Smooth muscle cell (in vitro differentiated cells): ENCODE data around the gene ITGB1. TPM values are rescaled to one million over a fixed set of nuclear protein-coding genes. Genes with fewer than 3 reads are reported as not detected.

Source experiments
- DNase-seq: peaks from one replicate; lab custom pipeline; 2025; ENCODE audit not compliant: unreplicated experiment; lab: John Stamatoyannopoulos, UW
- H2AFZ ChIP-seq: fragments of 200-600 bp; sonication (generic); 2 replicates; pipeline ENCODE4 v1.6.0; 2016; ENCODE audit warnings: antibody characterized with exemption, low read depth, mild to moderate bottlenecking
- H3F3A ChIP-seq: fragments of 200-600 bp; sonication (generic); 2 replicates; pipeline ENCODE4 v1.6.0; 2017; ENCODE audit warnings: antibody characterized with exemption, low read depth
- H3K27ac ChIP-seq: fragments of 200-600 bp; sonication (generic); 2 replicates; pipeline ENCODE4 v1.5.1; 2016; ENCODE audit warnings: low read depth, mild to moderate bottlenecking
- H3K27me3 ChIP-seq: fragments of 200-600 bp; sonication (generic); 2 replicates; pipeline ENCODE4 v1.6.1; 2016; ENCODE audit warnings: low read depth, mild to moderate bottlenecking
- H3K36me3 ChIP-seq: fragments of 200-600 bp; sonication (generic); 2 replicates; pipeline ENCODE4 v1.5.1; 2016; ENCODE audit warnings: low read depth
- H3K4me1 ChIP-seq: fragments of 200-600 bp; sonication (generic); 2 replicates; pipeline ENCODE4 v1.5.1; 2016; ENCODE audit warnings: low read depth
- H3K4me2 ChIP-seq: fragments of 200-600 bp; sonication (generic); 2 replicates; pipeline ENCODE4 v1.6.0; 2016; ENCODE audit warnings: mild to moderate bottlenecking
- H3K4me3 ChIP-seq: fragments of 200-600 bp; sonication (generic); 2 replicates; pipeline ENCODE4 v1.5.1; 2016; ENCODE audit warnings: mild to moderate bottlenecking
- H3K79me2 ChIP-seq: fragments of 200-600 bp; sonication (generic); 2 replicates; pipeline ENCODE4 v1.6.0; 2016; ENCODE audit warnings: low read depth, mild to moderate bottlenecking
- H3K9ac ChIP-seq: fragments of 200-600 bp; sonication (generic); 2 replicates; pipeline ENCODE4 v1.6.0; 2016; ENCODE audit warnings: low read depth
- H3K9me3 ChIP-seq: fragments of 200-600 bp; sonication (generic); replicated peaks from 2 replicates; pipeline ENCODE4 v1.5.1; 2016; ENCODE audit warnings: low read depth
- H4K20me1 ChIP-seq: fragments of 200-600 bp; sonication (generic); 2 replicates; pipeline ENCODE4 v1.6.0; 2016; ENCODE audit warnings: low read depth
- WGBS: methylation state at CpG from one replicate; pipeline ENCODE4 v1.1.7; 2016; ENCODE audit warnings: low lambda C conversion rate; 5-methylcytosine and 5-hydroxymethylcytosine counted together
- polyA plus RNA-seq: library from polyadenylated mRNA; unstranded; fragments of >200 nt; fragmentation: Nextera tagmentation; extraction: Ambion mirVana; gene quantifications from 2 replicates; pipeline ENCODE4 v1.2.1, GENCODE V29; 2016
- total RNA-seq: library from RNA; depleted of rRNA; stranded (reverse); fragments of >200 nt; gene quantifications from 2 replicates; pipeline ENCODE4 v1.2.3, GENCODE V29; 2014
- TF ChIP-seq, protein P1 (sequence below): fragments of 200-600 bp; sonication (generic); IDR thresholded peaks from 2 replicates; pipeline ENCODE4 v1.5.1; 2017; ENCODE audit warnings: borderline replicate concordance, mild to moderate bottlenecking, antibody characterized with exemption; ENCODE audit not compliant: insufficient read depth, poor library complexity, severe bottlenecking

The ITGB1 gene
- total and polyA plus RNA-seq, 2 experiments from 2014 or later, result 859 to 2,267 TPM

- no peaks in the 10 kb centered on the region for H3K27me3 ChIP-seq
- DNase-seq, result no peak
Measured at GRCh38 chr10:32959006-32959920, 1.2 kb upstream of the ITGB1 start.

GRCh38 chr10:32957341-32958084 is 517 bp downstream of the ITGB1 start:
- Histone ChIP-seq H3K4me3 (peak overlapping the region; percentile 70), H3K79me2 (peaks cover 78% of the 10 kb centered on the region), H4K20me1 (peaks cover 52% of the 10 kb centered on the region), H3F3A (peaks cover 32% of the 10 kb centered on the region), H3K27ac (peak overlapping the region; percentile 97), H3K9me3 (no peaks in the 10 kb centered on the region), H3K4me1 (peaks cover 55% of the 10 kb centered on the region), H2AFZ (no peak overlapping the region), H3K4me2 (peak overlapping the region; percentile 94), H3K36me3 (no peaks in the 10 kb centered on the region), H3K27me3 (no peaks in the 10 kb centered on the region), H3K9ac (peak overlapping the region; percentile 95)
- DNase-seq, result no peak
- under 1% methylated on average over 62 of the region's 87 CpGs for WGBS
- TF ChIP-seq, protein P1, sequence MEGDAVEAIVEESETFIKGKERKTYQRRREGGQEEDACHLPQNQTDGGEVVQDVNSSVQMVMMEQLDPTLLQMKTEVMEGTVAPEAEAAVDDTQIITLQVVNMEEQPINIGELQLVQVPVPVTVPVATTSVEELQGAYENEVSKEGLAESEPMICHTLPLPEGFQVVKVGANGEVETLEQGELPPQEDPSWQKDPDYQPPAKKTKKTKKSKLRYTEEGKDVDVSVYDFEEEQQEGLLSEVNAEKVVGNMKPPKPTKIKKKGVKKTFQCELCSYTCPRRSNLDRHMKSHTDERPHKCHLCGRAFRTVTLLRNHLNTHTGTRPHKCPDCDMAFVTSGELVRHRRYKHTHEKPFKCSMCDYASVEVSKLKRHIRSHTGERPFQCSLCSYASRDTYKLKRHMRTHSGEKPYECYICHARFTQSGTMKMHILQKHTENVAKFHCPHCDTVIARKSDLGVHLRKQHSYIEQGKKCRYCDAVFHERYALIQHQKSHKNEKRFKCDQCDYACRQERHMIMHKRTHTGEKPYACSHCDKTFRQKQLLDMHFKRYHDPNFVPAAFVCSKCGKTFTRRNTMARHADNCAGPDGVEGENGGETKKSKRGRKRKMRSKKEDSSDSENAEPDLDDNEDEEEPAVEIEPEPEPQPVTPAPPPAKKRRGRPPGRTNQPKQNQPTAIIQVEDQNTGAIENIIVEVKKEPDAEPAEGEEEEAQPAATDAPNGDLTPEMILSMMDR, result no peak

More at GRCh38 chr10:32959006-32959920, 1.2 kb upstream of the ITGB1 start:
- TF ChIP-seq, protein P1, result no peak
- H3K4me1 ChIP-seq, result peaks cover 49% of the 10 kb centered on the region
- H2AFZ ChIP-seq, result no peak overlapping the region
- peaks cover 33% of the 10 kb centered on the region for H3F3A ChIP-seq
- H4K20me1 ChIP-seq, result peaks cover 34% of the 10 kb centered on the region
- peaks cover 61% of the 10 kb centered on the region for H3K79me2 ChIP-seq
- peak overlapping the region; percentile 99 for H3K9ac ChIP-seq
- H3K9me3 ChIP-seq, result no peaks in the 10 kb centered on the region
- peak overlapping the region; percentile 70 for H3K4me3 ChIP-seq
- H3K27ac ChIP-seq, result peak overlapping the region; percentile 97
- WGBS, result 14% methylated on average over 10 of the region's 10 CpGs
- H3K4me2 ChIP-seq, result peak overlapping the region; percentile 93
- H3K36me3 ChIP-seq, result no peaks in the 10 kb centered on the region

DNA sequence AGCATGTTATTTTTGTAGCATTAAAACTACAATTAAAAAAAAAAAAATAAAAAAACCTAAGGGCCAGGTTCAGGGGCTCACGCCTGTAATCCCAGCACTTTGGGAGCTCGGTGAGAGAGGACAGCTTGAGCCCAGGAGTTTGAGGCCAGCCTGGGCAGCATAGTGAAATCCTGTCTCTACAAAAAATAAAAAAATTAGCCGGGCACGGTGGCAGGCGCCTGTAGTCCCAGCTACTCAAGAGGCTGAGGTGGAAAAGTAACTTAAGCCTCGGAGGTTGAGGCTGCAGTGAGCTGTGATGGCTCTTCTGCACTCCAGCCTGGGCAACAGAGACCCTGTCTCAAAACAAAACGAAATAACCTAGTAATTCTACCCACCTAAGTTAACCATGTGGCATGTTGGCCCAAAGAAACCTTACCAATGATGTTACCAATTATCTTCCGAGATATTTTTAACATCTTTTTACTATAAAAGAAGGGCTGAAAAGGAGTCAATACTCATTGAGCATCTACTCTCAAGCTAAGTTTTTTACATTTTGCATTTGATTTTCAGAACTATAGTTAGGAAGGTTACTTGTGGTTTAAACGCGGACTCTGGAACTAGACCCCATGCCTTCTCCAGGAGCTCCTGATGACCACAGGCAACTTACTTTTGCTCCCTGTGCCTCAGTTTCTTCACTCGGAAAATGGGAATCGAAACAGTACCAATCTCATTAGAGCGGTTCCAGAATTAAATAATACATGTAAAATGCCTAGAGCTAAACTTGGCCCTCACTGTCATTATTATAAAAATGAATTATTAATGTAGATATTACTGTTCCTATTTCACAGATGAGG is 1.4 kb downstream of the ITGB1 start:
- Histone ChIP-seq H3K27ac (peak overlapping the region; percentile 97), H4K20me1 (peaks cover 61% of the 10 kb centered on the region), H3K27me3 (no peaks in the 10 kb centered on the region), H3K9me3 (no peaks in the 10 kb centered on the region), H3K4me1 (peaks cover 55% of the 10 kb centered on the region), H3K36me3 (no peaks in the 10 kb centered on the region), H3K4me3 (peak overlapping the region; percentile 70), H2AFZ (no peak overlapping the region), H3K9ac (peak overlapping the region; percentile 95), H3K4me2 (peak overlapping the region; percentile 94), H3F3A (peaks cover 24% of the 10 kb centered on the region), H3K79me2 (peaks cover 88% of the 10 kb centered on the region)
- WGBS, result 4% methylated on average over 13 of the region's 13 CpGs
- no peak for DNase-seq
- TF ChIP-seq, protein P1, result no peak
